Measurements from ENCODE around the gene TSPAN18.

Gene TSPAN18

DNA sequence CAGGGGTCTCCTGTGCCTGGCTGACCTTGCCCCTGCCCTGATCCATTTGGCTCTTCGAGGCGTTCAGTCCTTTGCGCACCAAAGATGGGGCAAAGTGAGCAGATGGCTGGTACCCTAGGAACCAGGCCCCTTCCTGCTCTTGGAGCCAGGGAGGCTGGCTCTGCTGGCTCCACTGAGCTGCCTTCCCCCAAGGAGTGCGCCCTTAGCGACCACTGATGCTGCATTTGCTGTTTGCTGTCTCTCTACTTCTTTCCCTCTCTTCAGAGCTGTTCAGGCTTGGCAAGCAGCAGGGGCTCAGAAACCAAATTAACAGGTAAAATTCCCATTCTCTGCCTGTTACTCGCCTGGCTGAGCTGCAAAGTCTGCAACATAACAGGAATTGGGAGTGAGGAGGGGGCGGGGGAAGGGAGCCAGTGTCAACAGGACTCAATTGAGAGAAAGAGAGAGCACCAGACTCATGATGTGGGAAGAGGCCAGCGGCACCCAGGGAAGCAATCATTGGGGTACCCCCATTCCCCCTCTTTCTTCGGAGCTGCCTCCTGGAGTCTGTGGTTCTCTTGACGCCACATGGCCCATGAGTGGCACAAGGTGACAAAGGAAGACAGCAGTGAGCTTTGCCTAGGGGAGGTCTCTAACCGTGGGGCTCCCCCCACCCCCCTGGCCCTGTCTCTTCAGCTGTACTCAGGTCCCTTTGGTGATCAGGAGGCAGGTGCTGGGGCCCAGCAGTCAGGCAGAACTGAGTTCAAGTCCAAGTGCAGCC lies 121.6 kb downstream of the TSPAN18 start:
- intact Hi-C loops (cut with DNase I): no loop called here
- DNase-seq: no peak

DNA sequence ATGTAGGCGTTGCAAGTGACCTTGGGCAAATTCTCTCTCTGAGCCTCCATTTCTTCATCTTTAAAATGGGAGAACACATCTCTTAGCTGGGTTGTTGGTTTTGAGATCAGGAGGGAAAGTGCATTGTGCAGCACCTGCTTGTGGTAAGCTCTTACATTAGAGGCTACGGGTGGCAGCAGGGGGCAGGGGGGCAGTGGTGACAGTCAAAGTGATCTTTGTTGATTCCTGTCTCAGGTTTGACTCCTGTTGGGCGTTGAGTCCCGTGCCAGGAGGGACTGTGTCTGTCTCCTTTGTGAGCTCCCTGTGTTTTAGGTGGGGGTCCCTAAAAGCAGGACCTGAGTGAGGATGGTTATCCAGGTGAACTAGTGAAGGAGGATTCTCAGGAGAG lies 122.2 kb downstream of the TSPAN18 start:
- intact Hi-C loops (cut with DNase I): no loop called here
- DNase-seq: no peak

DNA sequence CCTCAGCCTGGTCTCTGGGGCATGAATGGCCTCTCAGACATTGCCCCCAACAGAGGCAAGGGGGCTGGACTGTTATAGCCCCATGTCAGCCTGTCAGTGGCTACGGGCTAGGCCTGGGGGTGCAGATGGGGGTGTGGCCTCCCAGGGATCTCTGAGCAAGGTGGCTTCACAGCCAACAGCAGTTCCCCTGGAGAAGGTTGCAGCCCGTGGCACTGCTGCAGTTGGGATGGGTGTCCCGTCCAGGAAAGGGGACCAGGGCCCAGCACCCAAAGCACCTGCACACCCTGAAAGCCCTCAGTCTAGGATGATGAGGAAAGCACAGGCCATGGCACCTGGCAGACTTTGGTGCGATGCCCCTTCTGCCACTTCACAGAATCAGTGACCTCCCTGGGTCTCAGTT lies 122.7 kb downstream of the TSPAN18 start:
- intact Hi-C loops (cut with DNase I): no loop called here
- no peak for DNase-seq

DNA sequence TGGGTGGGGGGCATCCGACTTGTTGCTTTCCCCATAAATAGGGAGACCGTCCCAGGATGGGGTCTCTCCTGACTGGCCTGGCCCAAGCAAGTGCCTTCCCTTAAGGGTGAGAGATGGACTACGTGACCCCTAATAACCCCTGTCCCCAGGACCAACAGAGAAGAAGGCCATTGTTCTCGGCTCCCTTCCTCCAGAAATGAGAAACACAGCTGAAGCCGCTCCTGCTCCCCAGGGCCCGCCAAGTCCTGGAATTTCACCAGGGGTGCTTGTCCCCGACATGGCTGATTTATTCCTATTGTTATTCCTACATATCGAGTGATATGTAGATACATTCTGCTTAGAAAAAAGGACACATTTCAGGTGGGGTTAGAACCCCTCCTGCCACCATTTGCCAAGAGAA lies 123.2 kb downstream of the TSPAN18 start:
- peak in 2 of 42 donors; percentile 25 to 28 for DNase-seq
- intact Hi-C loops (cut with DNase I): no loop called here

DNA sequence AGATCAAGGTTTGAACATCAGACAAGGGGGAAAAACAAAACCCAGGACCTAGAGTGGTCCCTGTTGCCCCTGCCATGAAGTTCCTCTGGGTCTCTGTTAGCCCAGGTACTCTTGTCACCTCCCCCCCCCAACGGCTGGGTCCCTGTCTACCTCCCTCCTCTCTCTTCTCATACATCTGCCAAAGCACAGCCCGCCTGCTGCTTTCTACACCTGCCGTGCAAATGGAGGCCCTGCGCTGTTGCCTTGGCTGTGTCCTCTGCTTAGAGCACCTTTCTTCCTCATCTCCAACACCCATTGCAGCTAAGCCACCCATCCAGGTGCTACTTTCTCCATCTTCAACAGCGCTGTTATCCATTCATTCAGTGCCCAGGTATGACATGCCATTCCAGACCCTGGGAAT lies 124.7 kb downstream of the TSPAN18 start:
- intact Hi-C loops (cut with DNase I): no loop called here
- DNase-seq: no peak

DNA sequence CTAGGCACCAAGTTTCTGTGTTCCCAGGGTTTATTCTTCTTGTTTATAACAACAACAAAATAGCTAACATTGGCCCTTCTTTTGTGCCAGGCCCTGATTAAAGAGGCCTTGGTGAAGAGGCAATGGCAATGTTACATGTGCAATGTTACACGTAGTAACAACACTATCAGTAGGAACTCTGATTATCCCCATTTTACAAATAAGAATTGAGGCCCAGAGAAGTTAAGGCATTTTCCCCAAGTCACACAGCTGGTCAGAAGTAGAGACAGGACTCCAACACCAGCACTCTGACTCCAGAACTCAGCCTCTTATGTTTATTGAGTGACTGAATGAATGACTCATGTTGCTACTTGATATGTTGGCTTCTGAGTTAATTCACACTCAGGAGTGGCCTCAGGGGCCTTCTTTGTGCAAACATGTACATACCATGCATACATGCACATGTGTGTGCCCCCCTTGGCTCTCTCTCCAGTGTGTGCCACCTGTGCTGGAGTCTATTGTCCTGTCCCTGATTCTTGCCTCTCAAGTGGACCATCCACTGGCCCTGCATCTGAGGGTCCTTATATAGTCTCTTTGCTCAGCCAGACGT lies 125.5 kb downstream of the TSPAN18 start:
- intact Hi-C loops (cut with DNase I): no loop called here
- DNase-seq: no peak

DNA sequence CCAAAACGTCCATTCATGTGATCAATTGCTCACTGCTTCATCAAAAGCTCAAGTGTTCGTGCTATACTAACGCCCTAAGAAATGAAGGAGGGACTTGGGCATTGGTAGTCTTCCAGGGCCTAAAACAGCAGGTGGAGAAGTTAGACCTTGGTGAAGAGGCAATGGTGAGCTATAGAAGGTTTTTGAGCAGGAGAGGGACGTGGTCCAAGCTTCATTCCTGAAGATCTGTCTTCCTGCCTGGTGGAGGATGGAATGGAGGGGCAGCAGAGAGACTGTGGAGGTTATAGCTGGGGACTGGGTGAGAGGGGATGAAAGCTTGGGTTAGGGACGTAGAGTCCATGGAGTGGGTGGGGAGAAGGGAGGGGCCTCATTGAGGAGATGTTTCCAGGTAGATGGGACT lies 126.2 kb downstream of the TSPAN18 start:
- intact Hi-C loops (cut with DNase I): no loop called here
- no peak for DNase-seq

DNA sequence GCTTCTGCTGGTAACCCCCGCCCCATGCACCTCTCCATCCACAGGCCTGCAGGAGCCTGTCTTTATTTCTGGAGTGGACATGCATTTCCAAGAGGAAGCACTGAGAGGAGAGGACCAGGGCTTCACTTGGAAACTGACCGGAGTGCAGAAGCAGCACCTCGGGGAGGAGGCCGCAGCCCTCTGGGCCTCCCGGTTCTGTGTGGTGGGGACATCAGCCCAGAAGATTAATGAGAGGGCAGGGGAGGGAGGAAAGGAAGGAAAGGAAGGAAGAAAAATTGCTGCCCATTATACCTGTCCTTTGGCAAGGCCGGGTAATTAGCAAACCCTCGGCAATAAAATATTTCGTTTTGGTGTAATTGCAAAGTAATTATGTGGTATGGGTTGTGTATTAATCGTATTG lies 126.9 kb downstream of the TSPAN18 start:
- DNase-seq: no peak
- intact Hi-C loops (cut with DNase I): no loop called here

DNA sequence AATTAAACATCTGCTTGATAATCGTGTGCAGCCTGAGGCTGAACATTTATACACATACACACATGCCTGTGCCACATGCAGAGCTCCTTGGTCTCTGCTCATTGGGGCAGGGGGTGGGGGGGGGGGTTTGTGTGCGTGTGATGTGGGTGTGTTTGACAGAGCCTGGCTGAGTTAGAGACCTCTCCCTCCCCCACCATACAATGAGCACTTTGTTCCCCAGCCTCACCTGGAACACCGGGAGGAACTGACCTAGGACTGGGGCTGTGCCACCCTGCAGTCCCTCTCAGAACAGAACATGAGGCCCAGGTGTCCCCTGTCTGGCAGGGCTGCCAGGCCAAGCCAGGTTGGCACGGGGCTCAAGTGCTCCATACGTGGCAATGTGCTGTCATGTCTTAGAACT lies 127.3 kb downstream of the TSPAN18 start:
- intact Hi-C loops (cut with DNase I): no loop called here
- DNase-seq: no peak

DNA sequence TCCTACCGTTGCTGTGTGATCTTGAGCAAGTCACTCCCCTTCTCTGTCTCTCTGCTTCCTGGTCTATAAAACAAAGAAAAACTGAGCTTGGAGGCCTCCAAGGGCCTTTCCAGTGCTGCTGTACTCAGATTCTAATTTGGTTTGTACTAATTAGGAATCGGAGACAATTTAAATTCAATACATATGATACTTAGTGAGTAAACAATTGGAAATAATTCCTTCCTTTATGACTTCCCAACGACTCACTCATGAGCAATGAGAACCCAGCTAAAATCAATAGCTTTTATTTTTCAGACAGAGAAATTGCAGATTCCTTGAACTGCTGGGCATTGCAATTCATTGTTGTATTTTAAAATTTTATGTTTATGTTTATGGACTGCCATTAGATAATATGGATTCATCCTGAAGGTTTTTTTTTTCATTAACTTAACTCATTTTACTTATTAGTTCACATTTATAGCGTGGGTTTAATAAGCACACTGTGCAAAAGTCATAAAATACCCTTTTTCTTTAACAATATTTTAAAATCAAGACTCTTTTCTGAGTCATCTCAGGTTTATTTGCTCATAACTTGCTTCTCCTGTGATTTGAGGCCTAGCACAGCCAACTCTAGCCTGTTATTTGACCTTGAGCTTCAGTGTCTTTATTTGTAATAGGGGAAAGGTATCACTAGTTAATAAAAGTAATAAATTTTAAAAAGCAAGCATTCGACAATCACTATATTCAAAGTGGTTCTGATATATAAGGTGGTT lies 128.2 kb downstream of the TSPAN18 start:
- no peak for DNase-seq
- intact Hi-C loops (cut with DNase I): no loop called here

DNA sequence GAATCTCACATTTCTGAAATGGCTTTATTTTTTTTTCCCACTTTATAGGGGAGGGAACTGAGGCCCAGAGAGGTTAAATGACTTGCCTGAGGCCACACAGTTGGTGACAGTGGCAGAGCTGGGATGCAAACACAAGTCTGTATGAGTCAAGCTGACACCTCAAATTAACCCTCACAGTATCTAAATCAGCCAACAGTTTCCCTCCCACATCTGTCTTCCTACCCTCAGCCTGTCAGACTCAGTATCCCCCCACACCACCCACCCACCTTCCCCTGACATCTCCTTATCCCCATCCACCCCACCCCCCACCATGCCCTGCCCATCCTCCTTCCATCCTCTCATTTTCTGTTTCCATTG lies 128.7 kb downstream of the TSPAN18 start:
- intact Hi-C loops (cut with DNase I): no loop called here
- DNase-seq: peak in 1 of 42 donors; percentile 4

DNA sequence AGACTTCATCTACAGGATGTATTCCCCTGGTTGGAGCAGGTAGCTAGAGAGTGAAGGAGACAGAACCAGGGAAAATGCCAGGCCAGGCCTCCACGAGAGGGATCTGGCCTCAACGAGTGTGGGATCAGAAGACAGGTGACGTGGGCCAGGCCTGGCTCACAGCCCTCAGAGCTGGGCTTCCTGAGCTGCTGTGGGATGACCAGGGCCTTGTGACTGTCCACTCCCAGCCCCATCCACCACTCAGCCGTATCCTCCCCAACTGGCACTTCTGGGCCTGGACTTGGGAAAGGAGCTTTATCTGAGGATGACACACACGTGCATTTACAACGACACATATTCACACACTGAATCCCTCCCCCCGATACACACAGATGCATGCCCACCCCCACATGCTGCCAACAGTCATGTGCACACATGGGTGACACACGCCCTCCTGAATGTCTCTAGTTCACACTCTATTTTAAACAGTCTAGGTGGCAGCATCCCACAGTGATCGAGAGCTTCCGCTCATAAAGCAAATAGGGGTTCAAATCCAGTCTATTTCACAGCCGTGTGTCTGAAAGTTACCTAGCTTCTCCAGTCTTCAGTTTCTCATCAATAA lies 130.8 kb downstream of the TSPAN18 start:
- DNase-seq: peak in 2 of 42 donors; percentile 16 to 43
- intact Hi-C loops (cut with DNase I): no loop called here

DNA sequence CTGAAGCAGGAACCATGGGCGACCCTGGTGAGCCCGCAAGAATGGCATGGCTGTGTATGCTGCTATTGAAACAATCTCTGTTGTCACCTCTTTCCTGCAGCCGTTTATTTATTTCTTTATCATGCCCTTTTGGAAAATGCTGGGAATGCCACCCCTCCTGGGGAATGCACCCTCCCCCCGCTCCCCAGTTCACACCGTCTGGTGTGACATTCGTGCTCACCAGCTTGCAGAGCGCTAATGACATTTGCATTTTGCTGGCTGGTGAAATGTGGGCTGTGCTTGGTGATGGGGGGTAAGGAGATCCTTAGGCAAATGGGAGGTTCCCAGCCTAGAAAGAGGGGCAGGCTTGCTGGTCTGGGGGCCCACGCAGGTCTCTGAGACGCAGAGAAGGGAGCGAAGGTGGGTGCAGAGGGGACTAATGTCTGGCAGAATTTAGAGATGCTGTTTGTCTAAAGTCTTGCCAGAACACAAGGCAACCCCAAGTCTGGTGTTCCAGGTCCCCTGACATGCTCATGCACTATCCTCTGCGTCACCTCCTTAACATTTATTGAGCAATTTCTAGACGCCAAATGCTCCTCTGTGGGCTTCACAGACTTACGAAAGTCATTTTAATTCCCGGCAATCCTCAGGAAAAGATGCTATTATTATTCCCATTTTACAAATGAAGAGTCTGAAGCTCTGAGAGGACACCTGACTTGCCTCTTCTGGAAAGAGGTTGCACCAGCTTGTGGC lies 132.2 kb downstream of the TSPAN18 start:
- DNase-seq: no peak
- intact Hi-C loops (cut with DNase I): no loop called here

DNA sequence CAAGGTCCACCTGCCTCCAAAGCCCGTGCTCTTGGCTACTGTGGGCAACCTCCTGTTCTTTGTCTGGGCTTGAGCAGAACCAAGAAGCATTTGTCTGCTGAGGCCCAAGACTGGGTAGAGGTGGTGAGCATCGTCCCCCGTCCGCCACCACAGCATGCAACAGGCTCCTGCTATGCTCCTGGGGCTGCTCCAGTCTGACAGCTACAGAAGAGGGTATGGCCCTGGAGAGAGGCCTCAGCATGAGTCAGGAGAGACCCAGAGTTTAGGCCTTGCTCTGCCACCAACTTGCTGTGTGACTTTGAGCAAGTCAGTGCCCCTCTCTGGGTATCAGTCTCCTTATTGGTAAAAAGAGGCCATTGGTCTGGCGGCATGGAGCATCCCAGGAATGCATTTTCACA lies 132.8 kb downstream of the TSPAN18 start:
- intact Hi-C loops (cut with DNase I): no loop called here
- DNase-seq: no peak

DNA sequence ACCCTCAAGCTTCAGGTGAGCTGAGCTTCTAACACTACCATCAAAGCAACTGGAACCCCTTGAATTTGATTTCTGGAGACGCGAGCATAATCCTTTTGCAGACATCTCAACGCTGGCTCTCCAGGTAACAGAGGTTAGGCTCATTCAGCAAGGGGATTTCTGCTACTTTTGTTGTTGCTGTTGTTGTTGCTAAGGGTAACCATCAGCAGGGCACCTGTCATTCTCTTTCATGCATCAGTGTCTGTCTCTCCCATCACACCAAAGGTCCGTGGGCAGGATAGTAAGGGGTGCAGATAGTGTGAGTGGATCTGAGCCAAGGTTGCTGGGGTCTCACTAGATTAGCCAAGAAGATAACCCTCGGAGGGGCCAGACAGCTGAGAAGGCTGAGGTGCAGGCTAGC lies 133.6 kb downstream of the TSPAN18 start:
- intact Hi-C loops (cut with DNase I): no loop called here
- no peak for DNase-seq

DNA sequence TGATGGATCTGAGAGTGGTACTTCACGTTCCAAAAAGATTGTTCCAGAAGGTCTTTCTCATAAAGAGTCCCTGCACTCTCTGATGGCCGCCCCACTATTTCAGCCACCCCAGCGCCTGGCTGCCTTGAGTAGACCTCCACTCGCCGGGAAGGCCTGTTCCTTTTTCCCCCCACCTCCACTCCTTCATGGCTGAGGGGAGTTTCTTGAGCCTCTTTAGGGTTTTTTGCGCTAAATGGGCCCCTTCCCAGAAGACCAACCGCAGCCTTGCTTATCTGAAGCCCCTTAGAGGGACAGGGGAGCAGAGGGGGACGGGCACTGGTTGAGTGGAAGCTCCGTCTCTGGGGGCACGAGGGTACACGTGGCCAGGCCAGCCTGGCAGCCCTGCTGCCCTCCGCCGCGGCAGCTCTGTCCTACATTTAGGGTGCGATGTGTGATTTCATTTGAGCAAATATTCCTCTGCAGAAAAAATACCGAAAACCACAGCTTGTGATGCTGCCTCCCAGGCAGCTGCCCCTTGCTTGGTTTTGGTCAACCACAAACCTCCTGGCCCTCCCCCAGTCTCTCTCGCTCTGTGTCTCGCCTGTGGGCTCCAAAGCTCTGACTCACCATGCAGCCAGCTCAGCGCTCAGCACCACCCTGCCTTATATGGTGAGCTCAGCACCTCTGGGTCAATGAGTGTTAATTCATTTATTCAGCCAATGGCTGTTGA lies 135.2 kb downstream of the TSPAN18 start:
- DNase-seq: no peak
- intact Hi-C loops (cut with DNase I): no loop called here

DNA sequence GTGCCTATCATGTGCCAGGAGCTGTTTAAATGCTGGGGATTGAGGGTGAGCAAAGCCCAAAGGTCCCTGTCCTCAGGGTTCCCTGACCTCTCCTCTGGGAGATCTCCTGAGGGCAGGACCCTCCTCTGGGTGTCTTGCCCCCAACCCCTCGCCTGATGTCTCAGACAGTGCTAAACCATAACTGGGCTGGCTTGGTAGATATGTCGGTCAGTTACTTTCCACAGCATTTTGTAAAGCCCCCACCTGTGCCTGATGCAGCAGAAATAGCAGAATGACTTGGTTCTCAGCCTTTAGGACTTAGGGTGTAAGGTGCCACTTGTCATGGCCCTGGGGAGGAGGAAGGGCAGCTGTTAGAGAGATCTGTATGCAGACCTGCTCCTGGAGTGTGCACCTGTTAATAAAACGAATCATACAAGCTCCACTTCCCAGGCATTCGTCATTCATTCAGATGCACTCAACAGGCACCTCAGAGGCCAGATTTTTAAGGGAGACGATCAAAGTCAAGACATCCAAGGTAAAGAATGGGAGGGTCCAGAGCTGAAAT lies 135.9 kb downstream of the TSPAN18 start:
- intact Hi-C loops (cut with DNase I): no loop called here
- DNase-seq: no peak

DNA sequence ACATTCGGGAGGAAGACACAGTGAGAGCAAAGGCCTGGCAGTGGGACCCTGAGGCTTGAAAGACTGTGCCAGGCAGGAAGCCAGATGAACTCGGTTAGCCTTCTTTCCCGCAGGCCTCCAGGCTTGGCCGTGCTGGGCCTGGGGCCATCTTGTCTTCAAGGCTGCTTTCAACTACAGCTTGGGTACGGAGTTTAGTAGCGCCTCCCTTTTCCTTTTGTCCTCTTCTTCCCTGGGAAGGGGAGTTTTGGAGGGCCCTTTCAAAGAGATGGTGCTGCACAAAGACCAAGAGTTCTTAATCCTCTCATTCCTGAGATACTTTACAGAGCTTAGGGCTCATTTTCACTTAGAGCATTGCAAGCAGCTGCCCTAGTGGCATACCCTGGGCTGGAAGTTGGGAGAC lies 136.5 kb downstream of the TSPAN18 start:
- no peak for DNase-seq
- intact Hi-C loops (cut with DNase I): no loop called here

DNA sequence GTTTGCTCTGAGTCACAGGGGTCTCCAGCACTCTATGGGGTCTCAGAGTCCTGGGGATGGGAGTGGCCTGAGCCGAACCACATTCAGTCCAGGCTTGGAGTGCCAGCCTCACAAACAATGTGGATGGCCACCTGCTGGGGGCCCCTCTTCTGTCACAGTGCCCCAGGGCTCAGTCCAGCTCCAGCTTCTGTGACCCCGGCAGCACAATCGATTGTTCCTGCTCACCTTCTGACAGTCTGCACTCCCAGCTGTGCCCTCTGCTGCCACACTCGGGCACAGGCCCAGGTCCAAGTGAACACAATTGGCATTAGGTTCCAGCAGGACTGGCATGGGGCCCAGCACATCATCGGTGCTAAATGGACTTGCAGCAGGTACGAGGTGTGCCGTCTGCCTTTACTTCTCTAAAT lies 139.1 kb downstream of the TSPAN18 start:
- intact Hi-C loops (cut with DNase I): no loop called here
- peak in 4 of 42 donors; percentile 9 to 21 (median 15) for DNase-seq

All from head of caudate nucleus (tissue), 42 donors.